ENCODE measurements around the gene SOCS6. TPM values are rescaled to one million over a fixed set of nuclear protein-coding genes. Genes with fewer than 3 reads are reported as not detected.
A peak's percentile ranks its signal among the peaks of the same experiment; 100 is the strongest.

The SOCS6 gene
- total and polyA plus RNA-seq, 2 of the 13 experiments (the other 11 are each of a cell fraction or from before 2014, with no cell fraction given): 18.6 to 38.3 TPM

DNA sequence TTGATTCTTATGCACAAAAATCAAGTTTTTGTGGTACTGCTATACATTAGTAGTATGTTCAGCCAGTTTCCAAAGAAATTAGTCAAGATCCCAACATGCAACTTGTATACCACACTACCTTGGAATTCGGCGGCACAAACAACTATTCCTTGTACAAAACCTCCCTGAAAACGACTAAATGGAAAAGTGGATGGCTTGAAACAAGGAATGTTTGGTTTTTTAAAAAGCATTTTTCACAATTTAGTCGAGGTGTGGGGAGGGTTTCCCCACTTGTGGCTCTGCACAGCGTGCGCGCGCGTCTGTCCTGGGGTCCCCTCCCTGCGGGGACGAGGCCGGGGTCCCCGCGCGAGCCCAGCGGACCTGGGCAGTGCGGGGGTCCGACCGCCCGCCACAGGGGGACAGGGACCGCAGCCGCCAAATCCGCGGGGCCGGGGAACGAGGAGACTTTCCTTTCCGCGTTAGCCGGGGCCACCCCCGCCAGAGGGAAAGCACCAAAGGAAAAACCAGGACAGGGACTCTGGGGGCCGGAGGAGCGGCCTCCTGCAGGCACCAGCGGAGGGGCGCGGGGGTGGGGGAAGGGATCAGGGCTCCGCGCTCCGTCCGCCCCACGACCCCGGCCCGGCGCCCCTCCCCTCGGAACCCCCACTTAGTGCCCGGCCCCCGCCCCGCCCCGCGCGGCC, 534 bp upstream of the SOCS6 start (continued):
- no peak for TF ChIP-seq JDP2 (CRISPR knock-in tag; IDR thresholded peaks at IDR 0.05; ENCODE audit: borderline replicate concordance)
- peak; percentile 13 for TF ChIP-seq HNRNPK (IDR thresholded peaks at IDR 0.05; ENCODE audit: low read depth, low read length, poor library complexity, severe bottlenecking)
- TF ChIP-seq AGO2 (optimal IDR thresholded peaks at IDR 0.05; ENCODE audit: low read depth, low read length): peak; percentile 69
- TF ChIP-seq, protein P1, sequence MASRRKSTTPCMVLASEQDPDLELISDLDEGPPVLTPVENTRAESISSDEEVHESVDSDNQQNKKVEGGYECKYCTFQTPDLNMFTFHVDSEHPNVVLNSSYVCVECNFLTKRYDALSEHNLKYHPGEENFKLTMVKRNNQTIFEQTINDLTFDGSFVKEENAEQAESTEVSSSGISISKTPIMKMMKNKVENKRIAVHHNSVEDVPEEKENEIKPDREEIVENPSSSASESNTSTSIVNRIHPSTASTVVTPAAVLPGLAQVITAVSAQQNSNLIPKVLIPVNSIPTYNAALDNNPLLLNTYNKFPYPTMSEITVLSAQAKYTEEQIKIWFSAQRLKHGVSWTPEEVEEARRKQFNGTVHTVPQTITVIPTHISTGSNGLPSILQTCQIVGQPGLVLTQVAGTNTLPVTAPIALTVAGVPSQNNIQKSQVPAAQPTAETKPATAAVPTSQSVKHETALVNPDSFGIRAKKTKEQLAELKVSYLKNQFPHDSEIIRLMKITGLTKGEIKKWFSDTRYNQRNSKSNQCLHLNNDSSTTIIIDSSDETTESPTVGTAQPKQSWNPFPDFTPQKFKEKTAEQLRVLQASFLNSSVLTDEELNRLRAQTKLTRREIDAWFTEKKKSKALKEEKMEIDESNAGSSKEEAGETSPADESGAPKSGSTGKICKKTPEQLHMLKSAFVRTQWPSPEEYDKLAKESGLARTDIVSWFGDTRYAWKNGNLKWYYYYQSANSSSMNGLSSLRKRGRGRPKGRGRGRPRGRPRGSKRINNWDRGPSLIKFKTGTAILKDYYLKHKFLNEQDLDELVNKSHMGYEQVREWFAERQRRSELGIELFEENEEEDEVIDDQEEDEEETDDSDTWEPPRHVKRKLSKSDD (CRISPR knock-in tag; IDR thresholded peaks at IDR 0.05; ENCODE audit: low read depth): no peak
- TF ChIP-seq ZNF180 (CRISPR knock-in tag; IDR thresholded peaks at IDR 0.05; ENCODE audit: borderline replicate concordance, low read depth): no peak
- TF ChIP-seq PAWR (CRISPR knock-in tag; IDR thresholded peaks at IDR 0.05; ENCODE audit: borderline replicate concordance): no peak
- no peak for TF ChIP-seq ZMAT3 (CRISPR knock-in tag; conservative IDR thresholded peaks at IDR 0.05)
- no peak for TF ChIP-seq HOXA3 (CRISPR knock-in tag; IDR thresholded peaks at IDR 0.05)
- 0 out of 2 replicates have a peak, but pooled peaks have one; percentile 6 for TF ChIP-seq STAG1 (CRISPR knock-in tag; IDR thresholded peaks at IDR 0.05)
- peak; percentile 46; the same call in 1 of the 2 replicates for TF ChIP-seq ZFX (CRISPR knock-in tag; IDR thresholded peaks at IDR 0.05; ENCODE audit: low read depth)
- TF ChIP-seq ZBTB1 (CRISPR knock-in tag; IDR thresholded peaks at IDR 0.05; ENCODE audit: borderline replicate concordance): no peak
- TF ChIP-seq ARHGAP35 (CRISPR knock-in tag; IDR thresholded peaks at IDR 0.05; ENCODE audit: borderline replicate concordance): no peak
- no peak for TF ChIP-seq CREM (IDR thresholded peaks at IDR 0.05)
- no peak for TF ChIP-seq CREM (CRISPR knock-in tag; IDR thresholded peaks at IDR 0.05)
- TF ChIP-seq, protein P2, sequence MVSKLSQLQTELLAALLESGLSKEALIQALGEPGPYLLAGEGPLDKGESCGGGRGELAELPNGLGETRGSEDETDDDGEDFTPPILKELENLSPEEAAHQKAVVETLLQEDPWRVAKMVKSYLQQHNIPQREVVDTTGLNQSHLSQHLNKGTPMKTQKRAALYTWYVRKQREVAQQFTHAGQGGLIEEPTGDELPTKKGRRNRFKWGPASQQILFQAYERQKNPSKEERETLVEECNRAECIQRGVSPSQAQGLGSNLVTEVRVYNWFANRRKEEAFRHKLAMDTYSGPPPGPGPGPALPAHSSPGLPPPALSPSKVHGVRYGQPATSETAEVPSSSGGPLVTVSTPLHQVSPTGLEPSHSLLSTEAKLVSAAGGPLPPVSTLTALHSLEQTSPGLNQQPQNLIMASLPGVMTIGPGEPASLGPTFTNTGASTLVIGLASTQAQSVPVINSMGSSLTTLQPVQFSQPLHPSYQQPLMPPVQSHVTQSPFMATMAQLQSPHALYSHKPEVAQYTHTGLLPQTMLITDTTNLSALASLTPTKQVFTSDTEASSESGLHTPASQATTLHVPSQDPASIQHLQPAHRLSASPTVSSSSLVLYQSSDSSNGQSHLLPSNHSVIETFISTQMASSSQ (IDR thresholded peaks at IDR 0.05; ENCODE audit: low read depth): no peak
- TF ChIP-seq, protein P2 (CRISPR knock-in tag; IDR thresholded peaks at IDR 0.05; ENCODE audit: borderline replicate concordance): no peak
- TF ChIP-seq ZNF766 (CRISPR knock-in tag; IDR thresholded peaks at IDR 0.05; ENCODE audit: borderline replicate concordance): no peak; the same call in 1 of the 2 replicates
- TF ChIP-seq SIX1 (CRISPR knock-in tag; IDR thresholded peaks at IDR 0.05; ENCODE audit: borderline replicate concordance): no peak

Data from HepG2 (cell line).